GM19328 (cell line): ENCODE data around the gene BLTP2.
"Not testable (repeated sequence)": the region's sequence is repeated elsewhere in the genome, so short reads cannot be mapped to it uniquely, and the experiment has no call there.

Source experiments
- ATAC-seq: cut with Tn5 transposase; IDR thresholded peaks from one replicate; pipeline ENCODE4 v1.9.1; 2021; ENCODE audit warnings: mild to moderate bottlenecking, moderate library complexity; ENCODE audit not compliant: unreplicated experiment

Gene BLTP2

DNA sequence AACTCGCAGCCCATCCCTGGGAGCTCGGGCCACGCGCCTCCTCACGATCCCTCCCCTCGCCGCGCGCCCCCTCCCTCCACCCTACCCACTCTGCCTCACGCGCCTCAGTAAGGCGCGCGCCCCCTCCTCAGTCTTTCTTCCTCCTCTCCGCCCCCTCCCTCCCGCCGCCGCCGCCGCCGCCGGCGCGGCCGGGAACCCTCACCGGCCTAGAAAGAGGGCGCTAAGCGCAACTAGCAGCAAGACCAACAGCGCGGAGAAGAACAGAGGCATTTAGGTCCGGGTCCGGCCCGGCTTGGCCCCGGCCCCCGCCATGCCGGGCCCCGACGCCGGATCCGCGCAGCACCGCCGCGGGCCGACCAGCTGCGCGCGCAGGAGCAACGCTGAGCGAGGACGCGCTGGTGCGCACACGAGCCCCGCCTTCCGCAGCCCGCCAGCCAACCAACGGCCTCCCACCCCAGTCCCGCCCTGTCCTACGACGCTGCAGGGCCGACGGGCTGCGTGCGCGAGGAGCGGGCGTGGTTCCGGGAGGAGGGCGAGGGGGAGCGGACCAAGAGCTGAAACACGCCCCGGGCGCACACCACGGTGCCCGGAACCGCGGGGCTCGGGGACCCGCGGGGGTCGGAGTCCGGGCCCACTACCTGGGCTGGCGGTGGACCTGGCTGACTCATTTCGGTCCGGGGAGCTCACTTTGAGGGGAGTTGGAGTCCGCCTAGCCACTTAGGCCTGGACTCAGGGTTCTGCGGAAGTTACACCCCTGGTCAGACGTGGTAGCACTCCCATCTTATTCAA, at the start of gene BLTP2:
Gene BLTP2, minus strand, starts transcription at position 372 of the 789 bp plus-strand sequence. Its CDS starts 102 bp downstream, at position 270.
- peak; percentile 90 for ATAC-seq

GRCh38 chr17:28693869-28694268, 48.9 kb upstream of the BLTP2 start:
- ATAC-seq: no peak

GRCh38 chr17:28689011-28689410, 44.1 kb upstream of the BLTP2 start:
- ATAC-seq: no peak

DNA sequence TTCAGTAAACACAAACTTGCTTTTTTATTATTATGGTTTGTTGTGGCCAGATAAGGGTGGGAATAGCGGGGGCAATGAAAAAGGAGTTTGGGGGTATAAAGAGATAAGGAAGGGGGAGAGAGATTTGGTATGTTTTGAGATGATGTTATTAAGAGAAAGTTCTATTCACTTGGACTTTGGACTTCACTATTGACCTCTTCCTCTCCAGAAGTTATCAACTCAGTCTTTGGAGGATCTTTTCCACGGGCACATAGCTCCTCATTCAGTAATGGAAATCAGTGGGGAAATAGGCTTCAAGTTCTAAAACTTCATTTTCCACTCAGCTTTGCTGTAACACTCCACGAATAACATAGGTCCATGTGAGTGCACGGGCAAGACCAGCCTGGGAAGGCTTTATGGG, 43.5 kb upstream of the BLTP2 start:
- no peak for ATAC-seq

- no peak for ATAC-seq
These were observed 41.3 kb upstream of the BLTP2 start for GRCh38 chr17:28686296-28686695.

- no peak for ATAC-seq
These were observed 40.4 kb upstream of the BLTP2 start for GRCh38 chr17:28685366-28685765.

GRCh38 chr17:28684963-28685362, 40.0 kb upstream of the BLTP2 start:
- ATAC-seq: no peak

- ATAC-seq: no peak
These were observed 37.7 kb upstream of the BLTP2 start for GRCh38 chr17:28682655-28683054.

DNA sequence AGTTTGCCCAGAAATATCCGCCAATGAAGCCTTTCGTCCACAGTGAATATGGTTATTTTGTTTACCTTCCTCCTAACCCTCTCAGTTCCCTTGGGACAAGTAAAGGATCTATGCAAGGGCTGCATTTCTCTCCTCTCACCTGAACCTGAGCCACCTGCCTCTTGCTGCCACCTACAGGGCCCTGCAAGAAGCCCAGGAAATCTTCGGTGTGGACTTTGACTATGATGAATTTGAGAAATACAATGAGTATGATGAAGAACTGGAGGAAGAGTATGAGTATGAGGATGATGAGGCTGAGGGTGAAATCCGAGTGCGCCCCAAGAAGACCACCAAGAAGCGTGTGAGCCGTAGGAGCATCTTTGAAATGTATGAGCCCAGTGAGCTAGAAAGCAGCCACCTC, 31.0 kb upstream of the BLTP2 start:
- ATAC-seq: no peak

DNA sequence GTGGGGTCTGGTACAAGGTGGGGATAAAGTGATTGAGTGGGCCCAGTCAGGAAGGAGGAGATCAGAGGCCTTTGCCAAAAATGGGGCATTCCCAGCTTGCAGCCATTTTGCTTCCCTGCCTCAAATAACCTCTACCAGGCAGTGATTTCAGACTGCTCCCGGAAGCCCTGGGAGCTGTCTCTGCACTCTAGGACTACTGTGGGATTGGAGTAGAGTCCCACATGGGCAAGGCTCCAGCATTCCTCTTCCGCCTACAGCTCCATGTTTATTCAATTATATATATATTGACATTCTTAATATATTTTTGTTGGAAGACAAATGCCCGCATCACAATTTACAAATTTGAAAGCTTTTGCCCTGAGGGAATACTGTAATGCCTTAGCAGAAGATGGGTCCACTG, 30.5 kb upstream of the BLTP2 start:
- no peak for ATAC-seq

GRCh38 chr17:28669918-28670317, 25.0 kb upstream of the BLTP2 start:
- ATAC-seq: no peak

DNA sequence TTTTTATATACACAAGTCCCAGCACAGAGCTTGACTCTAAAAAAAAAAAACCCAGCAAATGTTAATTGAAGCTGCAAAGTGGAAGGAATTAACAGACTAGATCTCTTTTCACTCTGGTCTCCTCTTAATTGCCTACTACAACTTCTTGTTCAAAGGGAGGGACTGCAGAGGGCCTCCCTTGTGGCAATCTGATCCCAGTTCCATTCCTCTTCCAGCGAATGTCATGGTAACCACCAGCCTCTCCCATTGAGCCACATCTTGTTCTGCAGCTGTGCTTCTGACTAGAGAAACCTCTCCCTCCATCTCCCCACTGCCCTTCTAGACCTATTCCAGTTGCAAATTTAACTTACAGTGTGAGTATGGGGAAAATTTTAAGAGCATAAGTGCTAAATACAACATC, 22.9 kb upstream of the BLTP2 start:
- ATAC-seq: no peak

- ATAC-seq: no peak
These were observed 21.0 kb upstream of the BLTP2 start for GRCh38 chr17:28665994-28666393.

DNA sequence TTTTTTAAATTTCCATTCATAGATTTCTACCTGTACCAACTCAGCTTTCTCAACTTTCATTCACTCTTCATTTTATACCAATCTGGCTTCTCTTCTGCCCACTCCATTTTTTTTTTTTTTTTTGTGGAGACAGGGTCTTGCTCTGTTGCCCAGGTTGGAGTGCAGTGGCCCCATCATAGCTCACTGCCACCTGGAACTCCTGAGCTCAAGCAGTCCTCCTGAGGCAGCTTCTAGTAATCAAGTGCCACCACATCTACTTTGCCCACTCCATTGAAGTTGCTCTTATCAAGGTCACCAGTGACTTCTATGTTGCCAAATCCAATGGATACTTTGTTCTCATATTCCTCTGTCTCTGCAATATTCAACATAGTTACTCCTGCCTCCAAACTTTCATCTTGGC, 18.8 kb upstream of the BLTP2 start:
- no peak for ATAC-seq

GRCh38 chr17:28662527-28662829, 17.5 kb upstream of the BLTP2 start:
- ATAC-seq: no peak

DNA sequence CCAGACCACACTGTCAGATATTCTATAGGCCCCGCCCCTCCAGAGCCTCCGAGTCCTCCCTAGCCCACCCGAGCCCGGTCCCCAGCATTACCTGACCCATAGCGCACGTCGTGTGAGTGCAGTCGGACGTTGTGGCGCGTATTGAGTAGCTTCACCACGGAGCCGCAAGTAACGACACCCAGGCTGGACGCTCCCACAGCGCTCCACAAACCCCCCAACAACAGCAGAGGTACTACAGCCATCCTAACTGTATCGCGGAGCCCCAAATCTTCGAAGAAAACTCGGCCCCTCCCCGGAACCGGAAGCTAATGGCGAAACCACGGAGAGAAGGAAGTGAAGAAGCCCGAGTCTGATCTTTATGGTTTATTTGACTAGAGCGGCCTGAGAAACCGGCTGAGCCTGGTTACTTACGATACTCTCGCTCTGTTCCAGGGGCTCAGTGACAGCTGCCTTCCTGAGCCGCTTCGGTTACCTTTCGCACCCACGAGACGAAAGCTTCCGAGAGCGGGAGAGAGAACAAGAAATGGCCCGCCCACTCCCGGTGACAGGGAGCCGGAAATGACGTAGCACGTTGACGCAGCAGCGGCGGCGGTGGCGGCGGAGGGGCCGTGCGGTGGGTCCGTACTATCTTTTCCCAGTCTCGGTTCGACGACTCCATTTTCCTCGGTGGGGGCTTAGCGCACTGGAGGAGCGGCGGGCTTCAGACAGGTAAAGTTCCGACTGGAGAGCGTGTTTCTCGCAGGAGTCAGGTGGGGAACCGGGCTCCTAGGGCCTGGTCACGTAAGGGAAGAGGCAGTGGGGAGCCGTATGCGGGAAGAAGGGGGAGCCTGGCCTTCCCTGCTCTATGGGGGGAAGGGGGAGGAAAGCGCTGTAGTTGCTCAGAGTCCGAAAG, 16.9 kb upstream of the BLTP2 start, which contains the start of the genes SDF2 and SUPT6H:
Gene SDF2, minus strand, starts transcription at position 272 of the 892 bp plus-strand sequence. Its CDS starts 30 bp downstream, at position 242.
Gene SUPT6H, plus strand, starts transcription at position 571 of the 892 bp plus-strand sequence. CDS start 11,197 bp downstream, outside the sequence.
- ATAC-seq: peak; percentile 86

DNA sequence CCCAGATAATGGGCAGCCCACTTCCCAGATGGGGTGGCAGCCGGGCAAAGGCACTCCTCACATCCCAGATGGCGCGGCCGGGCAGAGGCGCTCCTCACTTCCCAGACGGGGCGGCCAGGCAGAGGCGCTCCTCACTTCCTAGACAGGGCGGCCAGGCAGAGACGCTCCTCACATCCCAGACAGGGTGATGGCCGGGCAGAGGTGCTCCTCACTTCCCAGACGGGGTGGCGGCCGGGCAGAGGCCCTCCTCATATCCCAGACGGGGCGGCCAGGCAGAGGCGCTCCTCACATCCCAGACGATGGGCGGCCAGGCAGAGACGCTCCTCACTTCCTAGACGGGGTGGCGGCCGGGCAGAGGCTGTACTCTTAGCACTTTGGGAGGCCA, 14.5 kb upstream of the BLTP2 start:
- not testable (repeated sequence) for ATAC-seq

GRCh38 chr17:28658766-28659496, 14.0 kb upstream of the BLTP2 start:
- not testable (repeated sequence) for ATAC-seq

- ATAC-seq: not testable (repeated sequence)
These were observed 13.4 kb upstream of the BLTP2 start for GRCh38 chr17:28658342-28658741.

- ATAC-seq: no peak
These were observed 12.8 kb upstream of the BLTP2 start for GRCh38 chr17:28657756-28658155.

DNA sequence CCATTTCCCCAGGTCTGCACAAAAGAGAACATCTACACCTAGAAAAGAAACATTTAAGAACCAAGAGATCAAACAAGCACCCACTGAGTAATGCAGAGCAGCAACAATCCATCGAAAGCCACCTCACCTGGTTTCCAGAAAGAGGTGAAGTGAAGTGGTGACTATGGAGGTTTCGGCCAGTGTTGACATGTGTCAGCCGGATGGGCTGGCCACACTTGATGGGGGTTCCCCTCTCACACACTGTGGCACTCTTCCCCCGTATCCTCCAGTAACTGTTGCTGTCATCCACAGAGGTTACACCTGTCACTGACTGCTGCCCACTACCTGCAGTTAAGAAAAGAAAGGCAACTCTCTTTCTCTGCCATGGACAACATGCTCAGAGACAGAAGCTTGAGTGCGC, 10.2 kb upstream of the BLTP2 start:
- ATAC-seq: no peak
